K562 (cell line): ENCODE results near the gene FSCN2. TPM values are rescaled to one million over a fixed set of nuclear protein-coding genes. Genes with fewer than 3 reads are reported as not detected.

ENCODE experiments used
- ATAC-seq: fragments of 200-7000 bp; cut with Tn5 transposase; 3 replicates; pipeline ENCODE4 v1.9.1; 2020; ENCODE audit warnings: moderate library complexity
- BruUV-seq: library from RNA; stranded (reverse); fragments of 400-500 nt; replicated peaks from 2 replicates; lab custom pipeline; 2021; lab: Mats Ljungman, UMichigan
- CTCF ChIA-PET: fragments of 300-600 bp; formaldehyde crosslinking; extraction: SDS; loops from one replicate; lab custom pipeline; 2021; ENCODE audit warnings: low intra/inter-chr PET ratio; lab: Yijun Ruan, JAX
- POLR2A ChIA-PET: fragments of 300-600, 350-650 bp; sonication (Branson Sonifier 250); formaldehyde crosslinking; extraction: SDS; loops from one replicate; lab custom pipeline; 2021; ENCODE audit warnings: antibody characterized with exemption, inconsistent platforms; lab: Yijun Ruan, JAX
- DNase-seq, 4 experiments: peaks; one replicate each; pipeline versions ENCODE4 v3.0.0 to v3.0.0-alpha.2; 2011 to 2018; ENCODE audit warnings: low spot score in 3 of 4, mixed read lengths in 3 of 4; ENCODE audit errors: extremely low read depth in 1 of 4
- FAIRE-seq: peaks from 2 replicates; lab custom pipeline; 2011; peaks lifted over from hg19 to GRCh38; lab: Jason Lieb, UNC
- H2AFZ ChIP-seq: 2 replicates; pipeline ENCODE4 v1.6.0; 2011; ENCODE audit warnings: low read depth, low read length, control low read depth, inconsistent platforms
- H3K27ac ChIP-seq: fragments of 200-600 bp; 3 replicates; pipeline ENCODE4 v1.8.0; 2011; ENCODE audit warnings: low read depth, mild to moderate bottlenecking, control low read depth, inconsistent platforms, low read length, moderate library complexity, mixed read lengths; ENCODE audit errors: extremely low read depth
- H3K27me3 ChIP-seq, 2 experiments: fragments of 300-600 bp in 1 of 2; 2 replicates in 1 of 2; 3 replicates in 1 of 2; pipeline versions ENCODE4 v1.6.0 to v1.8.0; 2011; ENCODE audit warnings: inconsistent platforms in 2 of 2, low read length in 2 of 2, mild to moderate bottlenecking in 1 of 2, mixed read lengths in 1 of 2, moderate library complexity in 1 of 2; ENCODE audit not compliant: control insufficient read depth in 2 of 2, insufficient read depth in 2 of 2
- H3K36me3 ChIP-seq: fragments of 300-600 bp; 3 replicates; pipeline ENCODE4 v1.8.0; 2011; ENCODE audit warnings: mild to moderate bottlenecking, low read length, inconsistent platforms; ENCODE audit not compliant: control insufficient read depth, insufficient read depth
- H3K4me1 ChIP-seq, 2 experiments: fragments of 200-600 bp in 1 of 2; replicated peaks in 1 of 2; 2 replicates in 1 of 2; 3 replicates in 1 of 2; pipeline versions ENCODE4 v1.5.1 to v1.8.0; 2011; ENCODE audit warnings: inconsistent platforms in 2 of 2, low read length in 2 of 2, mild to moderate bottlenecking in 1 of 2, mixed read lengths in 1 of 2, moderate library complexity in 1 of 2; ENCODE audit not compliant: control insufficient read depth in 2 of 2, insufficient read depth in 2 of 2
- H3K4me2 ChIP-seq: 2 replicates; pipeline ENCODE4 v1.6.1; 2011; ENCODE audit warnings: low read length, control low read depth, inconsistent platforms, mixed read lengths; ENCODE audit not compliant: insufficient read depth
- H3K4me3 ChIP-seq: fragments of 200-600 bp; sonication (generic), shearing (Covaris generic); 2 replicates; pipeline ENCODE4 v1.5.1; 2016; ENCODE audit warnings: control low read depth, inconsistent platforms
- H3K79me2 ChIP-seq: fragments of 200-600 bp; 3 replicates; pipeline ENCODE4 v1.8.0; 2011; ENCODE audit warnings: low read length, inconsistent platforms; ENCODE audit not compliant: control insufficient read depth, insufficient read depth
- H3K9ac ChIP-seq, 2 experiments: 2 replicates each; pipeline versions ENCODE4 v1.6.0 to v1.6.1; 2011; ENCODE audit warnings: low read depth in 2 of 2, low read length in 2 of 2, control low read depth in 1 of 2, inconsistent platforms in 1 of 2, mild to moderate bottlenecking in 1 of 2, mixed read lengths in 1 of 2; ENCODE audit not compliant: insufficient read depth in 1 of 2
- H3K9me1 ChIP-seq: one replicate; pipeline ENCODE4 v1.6.0; 2011; ENCODE audit warnings: inconsistent platforms, mild to moderate bottlenecking, low read length, moderate library complexity; ENCODE audit not compliant: control insufficient read depth, insufficient read depth
- H3K9me3 ChIP-seq: replicated peaks from 2 replicates; pipeline ENCODE4 v1.5.1; 2011; ENCODE audit warnings: low read depth, low read length, inconsistent platforms; ENCODE audit not compliant: control insufficient read depth, insufficient read depth
- H4K20me1 ChIP-seq: replicated peaks from 2 replicates; pipeline ENCODE4 v1.6.1; 2011; ENCODE audit warnings: low read length, inconsistent platforms, mixed read lengths; ENCODE audit not compliant: control insufficient read depth, insufficient read depth
- HMG20B ChIP-seq: fragments of 250-450 bp; sonication (Bioruptor Pico); IDR thresholded peaks from 2 replicates; pipeline ENCODE4 v1.5.0; 2021; ENCODE audit warnings: mild to moderate bottlenecking
- HNRNPUL1 ChIP-seq: fragments of 200-400 bp; formaldehyde crosslinking; IDR thresholded peaks from 2 replicates; pipeline ENCODE4 v1.6.1; 2017; ENCODE audit warnings: low read length
- YBX1 ChIP-seq: fragments of 450-650 bp; IDR thresholded peaks from 2 replicates; pipeline ENCODE4 v1.7.1; 2016; ENCODE audit warnings: mild to moderate bottlenecking
- YY1 ChIP-seq, 3 experiments: IDR thresholded peaks; 2 replicates each; pipeline ENCODE4 v1.6.1; 2011; ENCODE audit warnings: low read length in 2 of 3, mild to moderate bottlenecking in 2 of 3, moderate library complexity in 2 of 3, borderline replicate concordance in 1 of 3, control low read depth in 1 of 3, low read depth in 1 of 3; ENCODE audit not compliant: insufficient read depth in 3 of 3, insufficient replicate concordance in 2 of 3, control insufficient read depth in 1 of 3, insufficient read length in 1 of 3; ENCODE audit errors: extremely low read depth in 1 of 3
- ZKSCAN8 ChIP-seq: fragments of 200-800 bp; sonication (Bioruptor generic); IDR thresholded peaks from 2 replicates; pipeline ENCODE4 v1.6.1; 2016; ENCODE audit warnings: missing genetic modification characterization, missing compliant biosample characterization
- ZNF431 ChIP-seq: sonication (generic); formaldehyde crosslinking; IDR thresholded peaks from 2 replicates; pipeline ENCODE4 v1.8.0; 2022; ENCODE audit warnings: mild to moderate bottlenecking, missing genetic modification reagents
- WGBS: fragments of 100-300 bp; shearing (Covaris generic); methylation state at CpG from one replicate; pipeline ENCODE4 v1.1.6; 2016; ENCODE audit warnings: low coverage, mixed read lengths; ENCODE audit not compliant: insufficient coverage; ENCODE audit errors: missing lambda C conversion rate; 5-methylcytosine and 5-hydroxymethylcytosine counted together
- in situ Hi-C: fragments of 300-500 bp; cut with MboI; formaldehyde crosslinking; loops from 4 replicates; pipeline ENCODE4 v1.15.0; 2018; ENCODE audit warnings: inconsistent platforms, mixed read lengths
- intact Hi-C: fragments of 100-400 bp; cut with micrococcal nuclease; formaldehyde crosslinking; loops from 2 replicates; pipeline ENCODE4 v1.14.2; 2022
- polyA plus RNA-seq, 8 experiments: library from polyadenylated mRNA; depleted of rRNA in 4 of 8; stranded (reverse) in 5 of 8; unstranded in 3 of 8; fragments of >200 nt; fragmentation: Nextera tagmentation in 2 of 8; fragmentation: Illumina TruSeq in 1 of 8; extraction: Ambion mirVana in 2 of 8; extraction: Trizol in 1 of 8; gene quantifications; 2 replicates each; pipeline versions ENCODE4 v1.2.1 to v1.2.3, GENCODE V29; 2011 to 2014; ENCODE audit warnings: inconsistent platforms in 1 of 8, missing spikeins in 1 of 8
- total RNA-seq, 7 experiments: library from RNA; depleted of rRNA in 6 of 7; stranded (reverse); fragments of >200 nt in 6 of 7; fragmentation: Illumina TruSeq in 2 of 7; extraction: Trizol in 2 of 7; gene quantifications; 2 replicates each; pipeline versions ENCODE4 v1.2.1 to v1.2.3, GENCODE V29; 2011 to 2021; ENCODE audit warnings: low replicate concordance in 1 of 7
- TF ChIP-seq, protein P1 (sequence below): fragments of 450-650 bp; IDR thresholded peaks from 2 replicates; pipeline ENCODE4 v1.7.0; 2016; ENCODE audit warnings: borderline replicate concordance
- TF ChIP-seq, protein P2 (sequence below): fragments of 450-650 bp; IDR thresholded peaks from 2 replicates; pipeline ENCODE4 v1.6.1; 2017; ENCODE audit warnings: antibody characterized with exemption, mild to moderate bottlenecking
- TF ChIP-seq, protein P3 (sequence below), 2 experiments: IDR thresholded peaks; 2 replicates each; pipeline ENCODE4 v1.6.1; 2011; ENCODE audit warnings: borderline replicate concordance in 1 of 2, control low read depth in 1 of 2, low read depth in 1 of 2, low read length in 1 of 2, mild to moderate bottlenecking in 1 of 2, mixed read lengths in 1 of 2, moderate library complexity in 1 of 2; ENCODE audit not compliant: insufficient read depth in 1 of 2, insufficient read length in 1 of 2, poor library complexity in 1 of 2, severe bottlenecking in 1 of 2; ENCODE audit errors: extremely low read depth in 1 of 2
- TF ChIP-seq, protein P4 (sequence below): sonication (generic); formaldehyde crosslinking; IDR thresholded peaks from 2 replicates; pipeline ENCODE4 v1.8.0; 2022; ENCODE audit warnings: missing genetic modification reagents, mild to moderate bottlenecking, borderline replicate concordance

The FSCN2 gene
- total and polyA plus RNA-seq, 9 of the 15 experiments (the other 6 are each of a cell fraction or from before 2014, with no cell fraction given): 0.08 TPM; not detected in 8

DNA sequence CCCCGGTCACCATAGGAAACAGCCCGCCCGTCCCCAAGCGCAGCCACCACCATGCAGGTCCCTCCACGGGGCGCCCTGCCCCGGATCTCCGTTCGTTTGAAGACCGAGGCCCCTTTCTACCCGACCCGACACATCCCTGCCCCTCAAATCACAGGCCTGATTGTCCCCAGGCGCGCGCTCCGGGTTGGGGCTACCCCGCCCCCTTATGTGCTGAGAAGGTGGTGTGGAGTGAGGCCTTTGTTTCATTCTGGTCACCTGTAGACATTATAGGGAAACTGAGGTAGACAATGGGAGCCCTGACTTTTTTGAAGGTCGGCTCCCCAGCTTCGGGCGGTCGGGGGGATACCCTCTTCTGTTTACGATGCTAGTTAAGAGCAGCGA is 14.8 kb upstream of the FSCN2 start:
- Histone ChIP-seq H3K9me1 (peaks cover 9% of the 10 kb centered on the region), H3K4me1 (peaks cover 35 to 72% of the 10 kb centered on the region in 2 experiments; a peak in 4 of 5 replicates), H3K4me3 (peak overlapping the region; percentile 58), H3K27ac (peak overlapping the region; percentile 96), H2AFZ (peak overlapping the region; percentile 58), H3K9me3 (0 out of 2 replicates have a peak, but pooled peaks cover 1% of the 10 kb centered on the region), H3K9ac (peak overlapping the region; percentile 98), H4K20me1 (peaks cover 38% of the 10 kb centered on the region), H3K27me3 (no peaks in the 10 kb centered on the region), H3K79me2 (peaks cover 37% of the 10 kb centered on the region), H3K36me3 (peaks cover 37% of the 10 kb centered on the region), H3K4me2 (peak overlapping the region; percentile 72)
- FAIRE-seq (no peak), DNase-seq (peak in 3 of 4 experiments; percentile 51 to 66 (median 63)), ATAC-seq (peak; percentile 1)
- BruUV-seq: TSS peak; percentile 73
- intact Hi-C loops: no loop called here
- ChIA-PET CTCF (interaction anchor here (0.6 kb wide), 1 partner anchor 219 kb away, joined by 3 read pairs; the partner anchor contains the start of gene SLC38A10), POLR2A (interaction anchor here (0.6 to 6.4 kb wide), 13 partner anchors 14 to 689 kb away, joined by 3 to 132 read pairs (median 6); no protein-coding TSS in a partner anchor)
- 29% methylated on average over 15 of the region's 23 CpGs for WGBS
- in situ Hi-C loops: no loop called here
- TF ChIP-seq, protein P1, sequence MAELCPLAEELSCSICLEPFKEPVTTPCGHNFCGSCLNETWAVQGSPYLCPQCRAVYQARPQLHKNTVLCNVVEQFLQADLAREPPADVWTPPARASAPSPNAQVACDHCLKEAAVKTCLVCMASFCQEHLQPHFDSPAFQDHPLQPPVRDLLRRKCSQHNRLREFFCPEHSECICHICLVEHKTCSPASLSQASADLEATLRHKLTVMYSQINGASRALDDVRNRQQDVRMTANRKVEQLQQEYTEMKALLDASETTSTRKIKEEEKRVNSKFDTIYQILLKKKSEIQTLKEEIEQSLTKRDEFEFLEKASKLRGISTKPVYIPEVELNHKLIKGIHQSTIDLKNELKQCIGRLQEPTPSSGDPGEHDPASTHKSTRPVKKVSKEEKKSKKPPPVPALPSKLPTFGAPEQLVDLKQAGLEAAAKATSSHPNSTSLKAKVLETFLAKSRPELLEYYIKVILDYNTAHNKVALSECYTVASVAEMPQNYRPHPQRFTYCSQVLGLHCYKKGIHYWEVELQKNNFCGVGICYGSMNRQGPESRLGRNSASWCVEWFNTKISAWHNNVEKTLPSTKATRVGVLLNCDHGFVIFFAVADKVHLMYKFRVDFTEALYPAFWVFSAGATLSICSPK: no peak
- TF ChIP-seq YY1 (IDR thresholded peaks at IDR 0.05; ENCODE audit: borderline replicate concordance in 1 of 3, control insufficient read depth in 1 of 3, extremely low read depth in 1 of 3, insufficient read depth in 3 of 3, insufficient read length in 1 of 3, insufficient replicate concordance in 2 of 3, low read depth in 1 of 3, low read length in 2 of 3) (peak in 1 of 3 experiments; percentile 42), ZNF431 (no peak), YBX1 (no peak), ZKSCAN8 (CRISPR knock-in tag) (no peak), HMG20B (CRISPR knock-in tag) (no peak), HNRNPUL1 (no peak)
- TF ChIP-seq, protein P2, sequence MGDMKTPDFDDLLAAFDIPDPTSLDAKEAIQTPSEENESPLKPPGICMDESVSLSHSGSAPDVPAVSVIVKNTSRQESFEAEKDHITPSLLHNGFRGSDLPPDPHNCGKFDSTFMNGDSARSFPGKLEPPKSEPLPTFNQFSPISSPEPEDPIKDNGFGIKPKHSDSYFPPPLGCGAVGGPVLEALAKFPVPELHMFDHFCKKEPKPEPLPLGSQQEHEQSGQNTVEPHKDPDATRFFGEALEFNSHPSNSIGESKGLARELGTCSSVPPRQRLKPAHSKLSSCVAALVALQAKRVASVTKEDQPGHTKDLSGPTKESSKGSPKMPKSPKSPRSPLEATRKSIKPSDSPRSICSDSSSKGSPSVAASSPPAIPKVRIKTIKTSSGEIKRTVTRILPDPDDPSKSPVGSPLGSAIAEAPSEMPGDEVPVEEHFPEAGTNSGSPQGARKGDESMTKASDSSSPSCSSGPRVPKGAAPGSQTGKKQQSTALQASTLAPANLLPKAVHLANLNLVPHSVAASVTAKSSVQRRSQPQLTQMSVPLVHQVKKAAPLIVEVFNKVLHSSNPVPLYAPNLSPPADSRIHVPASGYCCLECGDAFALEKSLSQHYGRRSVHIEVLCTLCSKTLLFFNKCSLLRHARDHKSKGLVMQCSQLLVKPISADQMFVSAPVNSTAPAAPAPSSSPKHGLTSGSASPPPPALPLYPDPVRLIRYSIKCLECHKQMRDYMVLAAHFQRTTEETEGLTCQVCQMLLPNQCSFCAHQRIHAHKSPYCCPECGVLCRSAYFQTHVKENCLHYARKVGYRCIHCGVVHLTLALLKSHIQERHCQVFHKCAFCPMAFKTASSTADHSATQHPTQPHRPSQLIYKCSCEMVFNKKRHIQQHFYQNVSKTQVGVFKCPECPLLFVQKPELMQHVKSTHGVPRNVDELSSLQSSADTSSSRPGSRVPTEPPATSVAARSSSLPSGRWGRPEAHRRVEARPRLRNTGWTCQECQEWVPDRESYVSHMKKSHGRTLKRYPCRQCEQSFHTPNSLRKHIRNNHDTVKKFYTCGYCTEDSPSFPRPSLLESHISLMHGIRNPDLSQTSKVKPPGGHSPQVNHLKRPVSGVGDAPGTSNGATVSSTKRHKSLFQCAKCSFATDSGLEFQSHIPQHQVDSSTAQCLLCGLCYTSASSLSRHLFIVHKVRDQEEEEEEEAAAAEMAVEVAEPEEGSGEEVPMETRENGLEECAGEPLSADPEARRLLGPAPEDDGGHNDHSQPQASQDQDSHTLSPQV: peak; percentile 43; the same call in 1 of the 2 replicates
- TF ChIP-seq, protein P3, sequence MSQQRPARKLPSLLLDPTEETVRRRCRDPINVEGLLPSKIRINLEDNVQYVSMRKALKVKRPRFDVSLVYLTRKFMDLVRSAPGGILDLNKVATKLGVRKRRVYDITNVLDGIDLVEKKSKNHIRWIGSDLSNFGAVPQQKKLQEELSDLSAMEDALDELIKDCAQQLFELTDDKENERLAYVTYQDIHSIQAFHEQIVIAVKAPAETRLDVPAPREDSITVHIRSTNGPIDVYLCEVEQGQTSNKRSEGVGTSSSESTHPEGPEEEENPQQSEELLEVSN (IDR thresholded peaks at IDR 0.05; ENCODE audit: borderline replicate concordance in 1 of 2, extremely low read depth in 1 of 2, insufficient read depth in 1 of 2, insufficient read length in 1 of 2, low read depth in 1 of 2, low read length in 1 of 2, poor library complexity in 1 of 2, severe bottlenecking in 1 of 2): peak in 1 of 2 experiments; percentile 36
- TF ChIP-seq, protein P4, sequence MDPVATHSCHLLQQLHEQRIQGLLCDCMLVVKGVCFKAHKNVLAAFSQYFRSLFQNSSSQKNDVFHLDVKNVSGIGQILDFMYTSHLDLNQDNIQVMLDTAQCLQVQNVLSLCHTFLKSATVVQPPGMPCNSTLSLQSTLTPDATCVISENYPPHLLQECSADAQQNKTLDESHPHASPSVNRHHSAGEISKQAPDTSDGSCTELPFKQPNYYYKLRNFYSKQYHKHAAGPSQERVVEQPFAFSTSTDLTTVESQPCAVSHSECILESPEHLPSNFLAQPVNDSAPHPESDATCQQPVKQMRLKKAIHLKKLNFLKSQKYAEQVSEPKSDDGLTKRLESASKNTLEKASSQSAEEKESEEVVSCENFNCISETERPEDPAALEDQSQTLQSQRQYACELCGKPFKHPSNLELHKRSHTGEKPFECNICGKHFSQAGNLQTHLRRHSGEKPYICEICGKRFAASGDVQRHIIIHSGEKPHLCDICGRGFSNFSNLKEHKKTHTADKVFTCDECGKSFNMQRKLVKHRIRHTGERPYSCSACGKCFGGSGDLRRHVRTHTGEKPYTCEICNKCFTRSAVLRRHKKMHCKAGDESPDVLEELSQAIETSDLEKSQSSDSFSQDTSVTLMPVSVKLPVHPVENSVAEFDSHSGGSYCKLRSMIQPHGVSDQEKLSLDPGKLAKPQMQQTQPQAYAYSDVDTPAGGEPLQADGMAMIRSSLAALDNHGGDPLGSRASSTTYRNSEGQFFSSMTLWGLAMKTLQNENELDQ: no peak
